HepG2 (cell line): ENCODE results near the gene JMY. TPM values are rescaled to one million over a fixed set of nuclear protein-coding genes. Genes with fewer than 3 reads are reported as not detected.

ENCODE experiments used
- ARID4A ChIP-seq: sonication (generic); formaldehyde crosslinking; IDR thresholded peaks from 2 replicates; pipeline ENCODE4 v1.5.0; 2020; ENCODE audit warnings: mild to moderate bottlenecking, missing genetic modification reagents, borderline replicate concordance
- NR2C2 ChIP-seq: sonication (generic); formaldehyde crosslinking; IDR thresholded peaks from 2 replicates; pipeline ENCODE4 v1.4.0; 2020; ENCODE audit warnings: missing genetic modification reagents, mild to moderate bottlenecking, moderate library complexity, borderline replicate concordance
- SP4 ChIP-seq: sonication (generic); formaldehyde crosslinking; IDR thresholded peaks from 2 replicates; pipeline ENCODE4 v1.8.1; 2023; ENCODE audit warnings: mild to moderate bottlenecking, missing genetic modification reagents
- ZBTB33 ChIP-seq: sonication (generic); formaldehyde crosslinking; IDR thresholded peaks from 2 replicates; pipeline ENCODE4 v1.4.0; 2020; ENCODE audit warnings: missing genetic modification reagents
- ZNF567 ChIP-seq: sonication (generic); formaldehyde crosslinking; IDR thresholded peaks from 2 replicates; pipeline ENCODE4 v1.8.1; 2023; ENCODE audit warnings: mild to moderate bottlenecking, missing genetic modification reagents, borderline replicate concordance
- ZNF710 ChIP-seq: sonication (generic); formaldehyde crosslinking; IDR thresholded peaks from 2 replicates; pipeline ENCODE4 v1.5.0; 2020; ENCODE audit warnings: mild to moderate bottlenecking, missing genetic modification reagents, borderline replicate concordance
- ZNF878 ChIP-seq: sonication (generic); formaldehyde crosslinking; IDR thresholded peaks from 2 replicates; pipeline ENCODE4 v1.8.1; 2023; ENCODE audit warnings: mild to moderate bottlenecking, missing genetic modification reagents, moderate library complexity
- polyA plus RNA-seq, 8 experiments: library from polyadenylated mRNA; depleted of rRNA in 3 of 8; stranded (reverse) in 7 of 8; unstranded in 1 of 8; fragments of >200 nt; fragmentation: Illumina TruSeq in 4 of 8; extraction: Trizol in 4 of 8; gene quantifications; 2 replicates each; pipeline versions ENCODE4 v1.2.1 to v1.2.3, GENCODE V29; 2011 to 2016; ENCODE audit warnings: low read depth in 4 of 8, missing spikeins in 1 of 8, mixed read lengths in 1 of 8; ENCODE audit not compliant: insufficient read depth in 1 of 8
- total RNA-seq, 5 experiments: library from RNA; depleted of rRNA; stranded (reverse); fragments of >200 nt; fragmentation: Illumina TruSeq; extraction: Trizol; gene quantifications; 2 replicates each; pipeline ENCODE4 v1.2.3, GENCODE V29; 2016; ENCODE audit warnings: low read depth in 1 of 5
- TF ChIP-seq, protein P1 (sequence below): fragments of 450-650 bp; IDR thresholded peaks from 2 replicates; pipeline ENCODE4 v1.6.1; 2016
- TF ChIP-seq, protein P2 (sequence below): sonication (generic); formaldehyde crosslinking; IDR thresholded peaks from 2 replicates; pipeline ENCODE4 v1.4.0; 2020; ENCODE audit warnings: missing genetic modification reagents, borderline replicate concordance
- TF ChIP-seq, protein P3 (sequence below): sonication (generic); formaldehyde crosslinking; conservative IDR thresholded peaks from 2 replicates; pipeline ENCODE4 v1.8.0; 2022; ENCODE audit warnings: mild to moderate bottlenecking, moderate library complexity, missing genetic modification reagents

JMY gene
- total and polyA plus RNA-seq, 2 of the 13 experiments (the other 11 are each of a cell fraction or from before 2014, with no cell fraction given), result 4.0 to 4.2 TPM

- TF ChIP-seq ZNF567 (CRISPR knock-in tag), result no peak
- peak; percentile 61 for TF ChIP-seq ARID4A (CRISPR knock-in tag)
- no peak for TF ChIP-seq NR2C2
- TF ChIP-seq, protein P1, sequence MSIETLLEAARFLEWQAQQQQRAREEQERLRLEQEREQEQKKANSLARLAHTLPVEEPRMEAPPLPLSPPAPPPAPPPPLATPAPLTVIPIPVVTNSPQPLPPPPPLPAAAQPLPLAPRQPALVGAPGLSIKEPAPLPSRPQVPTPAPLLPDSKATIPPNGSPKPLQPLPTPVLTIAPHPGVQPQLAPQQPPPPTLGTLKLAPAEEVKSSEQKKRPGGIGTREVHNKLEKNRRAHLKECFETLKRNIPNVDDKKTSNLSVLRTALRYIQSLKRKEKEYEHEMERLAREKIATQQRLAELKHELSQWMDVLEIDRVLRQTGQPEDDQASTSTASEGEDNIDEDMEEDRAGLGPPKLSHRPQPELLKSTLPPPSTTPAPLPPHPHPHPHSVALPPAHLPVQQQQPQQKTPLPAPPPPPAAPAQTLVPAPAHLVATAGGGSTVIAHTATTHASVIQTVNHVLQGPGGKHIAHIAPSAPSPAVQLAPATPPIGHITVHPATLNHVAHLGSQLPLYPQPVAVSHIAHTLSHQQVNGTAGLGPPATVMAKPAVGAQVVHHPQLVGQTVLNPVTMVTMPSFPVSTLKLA, result no peak
- peak; percentile 23; the same call in 1 of the 2 replicates for TF ChIP-seq ZNF710
- TF ChIP-seq, protein P2, sequence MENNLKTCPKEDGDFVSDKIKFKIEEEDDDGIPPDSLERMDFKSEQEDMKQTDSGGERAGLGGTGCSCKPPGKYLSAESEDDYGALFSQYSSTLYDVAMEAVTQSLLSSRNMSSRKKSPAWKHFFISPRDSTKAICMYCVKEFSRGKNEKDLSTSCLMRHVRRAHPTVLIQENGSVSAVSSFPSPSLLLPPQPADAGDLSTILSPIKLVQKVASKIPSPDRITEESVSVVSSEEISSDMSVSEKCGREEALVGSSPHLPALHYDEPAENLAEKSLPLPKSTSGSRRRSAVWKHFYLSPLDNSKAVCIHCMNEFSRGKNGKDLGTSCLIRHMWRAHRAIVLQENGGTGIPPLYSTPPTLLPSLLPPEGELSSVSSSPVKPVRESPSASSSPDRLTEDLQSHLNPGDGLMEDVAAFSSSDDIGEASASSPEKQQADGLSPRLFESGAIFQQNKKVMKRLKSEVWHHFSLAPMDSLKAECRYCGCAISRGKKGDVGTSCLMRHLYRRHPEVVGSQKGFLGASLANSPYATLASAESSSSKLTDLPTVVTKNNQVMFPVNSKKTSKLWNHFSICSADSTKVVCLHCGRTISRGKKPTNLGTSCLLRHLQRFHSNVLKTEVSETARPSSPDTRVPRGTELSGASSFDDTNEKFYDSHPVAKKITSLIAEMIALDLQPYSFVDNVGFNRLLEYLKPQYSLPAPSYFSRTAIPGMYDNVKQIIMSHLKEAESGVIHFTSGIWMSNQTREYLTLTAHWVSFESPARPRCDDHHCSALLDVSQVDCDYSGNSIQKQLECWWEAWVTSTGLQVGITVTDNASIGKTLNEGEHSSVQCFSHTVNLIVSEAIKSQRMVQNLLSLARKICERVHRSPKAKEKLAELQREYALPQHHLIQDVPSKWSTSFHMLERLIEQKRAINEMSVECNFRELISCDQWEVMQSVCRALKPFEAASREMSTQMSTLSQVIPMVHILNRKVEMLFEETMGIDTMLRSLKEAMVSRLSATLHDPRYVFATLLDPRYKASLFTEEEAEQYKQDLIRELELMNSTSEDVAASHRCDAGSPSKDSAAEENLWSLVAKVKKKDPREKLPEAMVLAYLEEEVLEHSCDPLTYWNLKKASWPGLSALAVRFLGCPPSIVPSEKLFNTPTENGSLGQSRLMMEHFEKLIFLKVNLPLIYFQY, result peak; percentile 28; the same call in 1 of the 2 replicates
- no peak for TF ChIP-seq ZBTB33 (CRISPR knock-in tag)
- TF ChIP-seq ZNF878, result peak; percentile 29; the same call in 1 of the 2 replicates
- TF ChIP-seq SP4 (CRISPR knock-in tag), result no peak
- TF ChIP-seq, protein P3, sequence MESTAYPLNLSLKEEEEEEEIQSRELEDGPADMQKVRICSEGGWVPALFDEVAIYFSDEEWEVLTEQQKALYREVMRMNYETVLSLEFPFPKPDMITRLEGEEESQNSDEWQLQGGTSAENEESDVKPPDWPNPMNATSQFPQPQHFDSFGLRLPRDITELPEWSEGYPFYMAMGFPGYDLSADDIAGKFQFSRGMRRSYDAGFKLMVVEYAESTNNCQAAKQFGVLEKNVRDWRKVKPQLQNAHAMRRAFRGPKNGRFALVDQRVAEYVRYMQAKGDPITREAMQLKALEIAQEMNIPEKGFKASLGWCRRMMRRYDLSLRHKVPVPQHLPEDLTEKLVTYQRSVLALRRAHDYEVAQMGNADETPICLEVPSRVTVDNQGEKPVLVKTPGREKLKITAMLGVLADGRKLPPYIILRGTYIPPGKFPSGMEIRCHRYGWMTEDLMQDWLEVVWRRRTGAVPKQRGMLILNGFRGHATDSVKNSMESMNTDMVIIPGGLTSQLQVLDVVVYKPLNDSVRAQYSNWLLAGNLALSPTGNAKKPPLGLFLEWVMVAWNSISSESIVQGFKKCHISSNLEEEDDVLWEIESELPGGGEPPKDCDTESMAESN (CRISPR knock-in tag), result 0 out of 2 replicates have a peak, but pooled peaks have one; percentile 37
Observed at GRCh38 chr5:79236970-79237739, 1.2 kb downstream of the JMY start (continued).
